GM21423 (cell line): ENCODE data around the gene PPM1F.
A peak's percentile ranks its signal among the peaks of the same experiment; 100 is the strongest.

ENCODE experiments used
- ATAC-seq: cut with Tn5 transposase; IDR thresholded peaks from one replicate; pipeline ENCODE4 v1.9.1; 2021; ENCODE audit warnings: mild to moderate bottlenecking, moderate library complexity; ENCODE audit not compliant: unreplicated experiment

PPM1F gene, protein sequence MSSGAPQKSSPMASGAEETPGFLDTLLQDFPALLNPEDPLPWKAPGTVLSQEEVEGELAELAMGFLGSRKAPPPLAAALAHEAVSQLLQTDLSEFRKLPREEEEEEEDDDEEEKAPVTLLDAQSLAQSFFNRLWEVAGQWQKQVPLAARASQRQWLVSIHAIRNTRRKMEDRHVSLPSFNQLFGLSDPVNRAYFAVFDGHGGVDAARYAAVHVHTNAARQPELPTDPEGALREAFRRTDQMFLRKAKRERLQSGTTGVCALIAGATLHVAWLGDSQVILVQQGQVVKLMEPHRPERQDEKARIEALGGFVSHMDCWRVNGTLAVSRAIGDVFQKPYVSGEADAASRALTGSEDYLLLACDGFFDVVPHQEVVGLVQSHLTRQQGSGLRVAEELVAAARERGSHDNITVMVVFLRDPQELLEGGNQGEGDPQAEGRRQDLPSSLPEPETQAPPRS

GRCh38 chr22:21952586-21953571, at the start of gene PPM1F:
Gene PPM1F (minus strand): TSS chr22:21952848. CDS start chr22:21946048, 6,800 bp downstream.
- peak; percentile 69 for ATAC-seq

GRCh38 chr22:22001664-22002525, 49.2 kb upstream of the PPM1F start:
- ATAC-seq = no peak

DNA sequence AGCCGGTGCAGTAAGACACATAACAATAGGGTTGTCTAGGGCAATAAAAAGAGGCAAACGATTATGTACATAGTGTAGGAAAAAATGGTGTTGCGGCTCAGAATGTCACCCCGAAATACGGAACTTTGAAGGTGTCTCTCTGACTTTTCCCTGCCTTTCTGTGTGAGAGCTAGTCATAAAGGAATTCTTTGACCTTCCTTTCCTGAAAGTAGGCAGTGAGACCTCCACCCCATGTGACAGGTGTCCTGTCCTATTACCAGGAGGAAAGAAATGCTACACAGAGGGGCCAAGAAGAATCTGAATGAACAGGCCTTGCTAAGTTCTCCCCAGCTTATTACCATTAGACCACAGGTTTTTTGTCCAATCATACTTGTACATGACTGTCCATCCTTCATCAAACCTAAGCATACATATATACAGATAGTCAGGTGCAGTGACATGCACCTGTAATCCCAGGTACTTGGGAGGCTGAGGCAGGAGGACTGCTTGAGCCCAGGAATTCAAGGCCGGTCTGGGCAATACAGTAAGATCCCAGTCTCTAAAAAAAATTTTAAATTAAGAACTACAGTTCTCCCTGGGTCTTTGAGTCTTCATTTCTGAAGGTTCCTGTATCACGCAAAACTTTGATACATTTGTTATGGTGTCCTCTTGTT, 46.1 kb upstream of the PPM1F start:
- no peak for ATAC-seq

GRCh38 chr22:21996175-21996720, 43.6 kb upstream of the PPM1F start:
- no peak for ATAC-seq

- ATAC-seq = no peak
These were observed 43.0 kb upstream of the PPM1F start for GRCh38 chr22:21995660-21996059.

DNA sequence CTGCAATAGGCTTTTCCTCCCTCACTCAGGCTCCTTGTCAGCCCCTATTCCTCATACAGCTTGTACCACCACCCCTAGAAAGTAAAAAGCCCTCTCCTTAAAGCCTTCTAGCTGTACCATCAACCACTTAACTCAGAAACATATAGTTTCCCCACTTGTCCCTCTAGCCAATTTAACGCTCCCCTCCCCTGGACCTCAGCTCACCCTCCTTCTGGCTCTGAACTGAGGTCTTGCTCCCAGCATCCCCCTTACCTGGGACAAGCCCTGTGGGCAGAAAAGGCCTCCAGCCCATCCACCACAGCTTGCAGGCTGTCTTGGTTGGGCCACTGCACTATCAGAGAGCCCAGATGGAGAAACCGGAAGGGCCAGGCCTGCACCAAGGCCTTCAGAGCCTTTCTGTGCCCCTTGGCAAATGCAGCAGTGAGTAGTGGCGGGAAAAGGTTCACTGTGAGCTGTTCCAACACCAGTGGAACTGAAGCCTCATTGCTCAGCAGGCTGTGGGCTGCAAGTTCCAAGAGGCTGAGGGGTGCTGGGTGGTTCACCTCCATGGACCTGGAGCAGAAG, 42.3 kb upstream of the PPM1F start:
- ATAC-seq = no peak

- ATAC-seq = no peak
These were observed 40.1 kb upstream of the PPM1F start for GRCh38 chr22:21992593-21993237.

GRCh38 chr22:21991774-21992173, 39.1 kb upstream of the PPM1F start:
- ATAC-seq = no peak

GRCh38 chr22:21991304-21991596, 38.6 kb upstream of the PPM1F start:
- ATAC-seq = no peak

DNA sequence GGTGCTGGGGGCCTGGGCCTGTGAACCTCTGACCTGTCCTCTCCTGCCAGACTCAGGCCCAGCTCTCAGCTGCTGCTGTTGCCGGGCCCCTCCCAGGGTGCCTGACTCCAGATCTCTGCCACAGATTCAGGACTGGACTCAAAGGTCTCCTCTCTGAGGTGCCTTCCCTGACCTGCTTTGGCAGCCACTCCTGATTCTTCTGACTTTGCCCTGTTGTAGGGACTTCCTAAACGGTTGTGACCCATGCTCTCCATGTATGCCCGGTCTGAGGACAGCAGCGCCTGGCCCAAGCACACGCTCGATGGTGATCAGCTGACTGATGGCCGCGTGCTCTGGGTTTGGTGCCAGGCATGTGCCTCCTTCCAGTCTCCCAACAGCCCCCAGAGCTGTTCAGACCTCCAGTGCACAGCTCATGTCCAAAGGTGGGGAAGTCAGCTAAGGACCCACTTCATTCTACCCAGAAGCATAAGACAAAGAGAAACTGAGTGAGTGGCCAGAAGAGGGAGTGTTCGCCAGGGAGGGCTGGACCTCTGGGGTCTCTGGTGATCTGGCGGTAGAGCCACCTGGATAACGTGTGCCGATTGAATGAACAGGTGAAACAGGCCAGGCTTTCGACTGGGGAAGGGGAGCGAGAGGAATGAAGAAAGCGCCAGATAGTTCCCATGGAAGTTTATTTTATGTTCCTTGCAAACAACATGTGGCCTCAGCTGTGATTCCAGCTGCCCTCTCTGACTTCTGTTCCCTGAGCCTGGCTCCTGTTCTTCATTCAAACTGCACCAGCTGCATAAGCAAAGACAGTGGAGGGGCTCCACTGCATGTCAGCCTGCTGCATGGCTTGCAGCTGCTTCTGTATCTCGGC, 38.0 kb upstream of the PPM1F start:
- ATAC-seq = no peak

- ATAC-seq = no peak
These were observed 36.4 kb upstream of the PPM1F start for GRCh38 chr22:21989049-21989448.

- ATAC-seq = no peak
These were observed 32.6 kb upstream of the PPM1F start for GRCh38 chr22:21985214-21985613.

GRCh38 chr22:21984793-21985192, 32.1 kb upstream of the PPM1F start:
- no peak for ATAC-seq

GRCh38 chr22:21982338-21982965, 29.8 kb upstream of the PPM1F start, which contains the start of gene TOP3B:
Gene TOP3B (minus strand): TSS chr22:21982787. CDS start chr22:21975709, 7,078 bp downstream.
- ATAC-seq = peak; percentile 76

DNA sequence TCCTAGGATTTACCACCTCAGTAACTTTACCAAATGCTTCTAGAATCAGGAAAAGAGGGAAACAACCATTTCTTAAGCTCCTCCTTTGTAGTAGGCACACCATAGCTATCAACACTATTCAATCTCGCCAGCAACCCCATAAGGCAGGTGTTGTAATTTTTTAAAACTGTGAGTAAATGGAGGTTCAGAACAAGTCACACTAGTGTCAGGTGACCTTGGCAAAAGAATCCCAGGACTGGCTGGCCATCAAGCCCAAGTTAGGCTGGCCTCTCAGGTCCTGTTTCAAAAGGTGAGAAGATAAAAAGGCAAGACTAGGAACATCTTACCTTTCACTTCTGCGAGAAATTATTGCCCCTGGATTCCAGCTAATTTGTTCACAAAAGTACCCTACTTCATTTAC, 29.2 kb upstream of the PPM1F start:
- ATAC-seq = no peak

- ATAC-seq = no peak
These were observed 27.9 kb upstream of the PPM1F start for GRCh38 chr22:21980547-21980946.

GRCh38 chr22:21978564-21979386, 26.1 kb upstream of the PPM1F start:
- no peak for ATAC-seq
